ENCODE measurements around the gene RMDN2. TPM values are rescaled to one million over a fixed set of nuclear protein-coding genes. Genes with fewer than 3 reads are reported as not detected.

Gene RMDN2
- total and polyA plus RNA-seq, 10 of the 15 experiments (the other 5 are each of a cell fraction or from before 2014, with no cell fraction given): 2.6 to 12.4 (median 9.2) TPM

DNA sequence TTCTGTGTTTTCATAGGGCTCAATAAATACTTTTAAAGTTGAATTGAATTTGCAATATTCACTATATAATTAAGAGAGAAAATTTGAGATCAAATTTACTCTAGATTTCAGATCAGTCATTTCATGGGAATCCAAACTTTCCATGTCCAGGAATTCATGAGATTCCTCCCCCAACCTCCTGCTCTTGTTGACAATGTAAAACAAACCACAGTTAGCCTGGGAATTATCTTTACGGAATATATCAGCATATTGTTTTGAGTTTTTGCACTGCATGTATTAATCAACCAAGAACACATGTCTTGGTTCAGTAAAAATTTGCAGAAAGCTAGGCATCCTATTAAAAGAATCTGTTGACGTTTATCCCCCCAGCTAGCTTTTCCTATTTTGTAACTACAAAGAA lies 108.6 kb downstream of the RMDN2 start:
- DNase-seq (ENCODE audit: low read depth, low spot score) (no peak), ATAC-seq (no peak), FAIRE-seq (no peak)
- Histone ChIP-seq H4K20me1 (ENCODE audit: control insufficient read depth, insufficient read depth) (no peaks in the 10 kb centered on the region), H2AFZ (ENCODE audit: control insufficient read depth, low read depth, low read length) (no peak overlapping the region), H3K4me2 (ENCODE audit: control insufficient read depth, insufficient read depth) (no peak overlapping the region), H3K36me3 (ENCODE audit: control insufficient read depth in 2 of 2, insufficient read depth in 2 of 2, low read length in 1 of 2) (no peaks in the 10 kb centered on the region), H3K4me3 (no peak overlapping the region), H3K4me1 (ENCODE audit: control insufficient read depth, insufficient read depth, low read length) (peaks cover 19% of the 10 kb centered on the region), H3K27me3 (replicated peaks in 1 of 2; ENCODE audit: control insufficient read depth in 2 of 2, insufficient read depth in 2 of 2, low read length in 1 of 2) (no peaks in the 10 kb centered on the region), H3K79me2 (ENCODE audit: control insufficient read depth, insufficient read depth, low read length) (no peaks in the 10 kb centered on the region), H3K9ac (ENCODE audit: control insufficient read depth, insufficient read depth, low read length) (no peak overlapping the region), H3K27ac (ENCODE audit: control insufficient read depth, insufficient read depth) (no peak overlapping the region), H3K9me3 (replicated peaks; ENCODE audit: control insufficient read depth, insufficient read depth, low read length) (no peaks in the 10 kb centered on the region; the same call in 2 of the 3 replicates)
- WGBS (ENCODE audit: insufficient coverage, insufficient replicate concordance, low lambda C conversion rate, missing lambda C conversion rate): 79% methylated on average over 2 of the region's 2 CpGs
- ChIA-PET CTCF (interaction anchor here (1.1 kb wide), 1 partner anchor 82 kb away, joined by 3 read pairs; no protein-coding TSS in a partner anchor), SMC1A (ENCODE audit: uncharacterized antibody, unreplicated experiment) (no interaction called here), RAD21 (ENCODE audit: unreplicated experiment) (no interaction called here), POLR2A (no interaction called here)
- in situ Hi-C loops (cut with MboI): no loop called here
- TF ChIP-seq RELA (IDR thresholded peaks at IDR 0.05; ENCODE audit: borderline replicate concordance, partially characterized antibody) (no peak), CBX5 (IDR thresholded peaks at IDR 0.05; ENCODE audit: low read depth) (no peak), GABPA (IDR thresholded peaks at IDR 0.05; ENCODE audit: low read depth) (no peak), EGR1 (IDR thresholded peaks at IDR 0.05; ENCODE audit: borderline replicate concordance in 1 of 2, low read depth in 2 of 2, low read length in 2 of 2) (no peak), USF2 (IDR thresholded peaks at IDR 0.05; ENCODE audit: borderline replicate concordance, low read depth, low read length) (no peak), SRF (IDR thresholded peaks at IDR 0.05; ENCODE audit: low read depth in 2 of 2, low read length in 2 of 2) (no peak), ZSCAN29 (IDR thresholded peaks at IDR 0.05) (no peak), FOXM1 (IDR thresholded peaks at IDR 0.05; ENCODE audit: low read depth, low read length) (no peak), POU2F2 (IDR thresholded peaks at IDR 0.05; ENCODE audit: borderline replicate concordance, low read depth, low read length) (no peak), NRF1 (conservative IDR thresholded peaks at IDR 0.05; ENCODE audit: low read depth, low read length) (no peak), DPF2 (IDR thresholded peaks at IDR 0.05) (no peak), HCFC1 (IDR thresholded peaks at IDR 0.05; ENCODE audit: low read length) (no peak)
- TF ChIP-seq, protein P1, sequence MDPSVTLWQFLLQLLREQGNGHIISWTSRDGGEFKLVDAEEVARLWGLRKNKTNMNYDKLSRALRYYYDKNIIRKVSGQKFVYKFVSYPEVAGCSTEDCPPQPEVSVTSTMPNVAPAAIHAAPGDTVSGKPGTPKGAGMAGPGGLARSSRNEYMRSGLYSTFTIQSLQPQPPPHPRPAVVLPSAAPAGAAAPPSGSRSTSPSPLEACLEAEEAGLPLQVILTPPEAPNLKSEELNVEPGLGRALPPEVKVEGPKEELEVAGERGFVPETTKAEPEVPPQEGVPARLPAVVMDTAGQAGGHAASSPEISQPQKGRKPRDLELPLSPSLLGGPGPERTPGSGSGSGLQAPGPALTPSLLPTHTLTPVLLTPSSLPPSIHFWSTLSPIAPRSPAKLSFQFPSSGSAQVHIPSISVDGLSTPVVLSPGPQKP (IDR thresholded peaks at IDR 0.05; ENCODE audit: low read depth, low read length): no peak
- BruUV-seq (replicated peaks): no TSS peak
- intact Hi-C loops (cut with micrococcal nuclease; ENCODE audit: unreplicated experiment): no loop called here
